Glomerular endothelial cell (primary cell): ENCODE data around the gene LRIT3. TPM values are rescaled to one million over a fixed set of nuclear protein-coding genes. Genes with fewer than 3 reads are reported as not detected.

Experiments
- DNase-seq: peaks from one replicate; pipeline ENCODE4 v3.0.0-alpha.2; 2011; ENCODE audit warnings: low read depth, low spot score; ENCODE audit errors: extremely low read depth
- total RNA-seq: library from RNA; depleted of rRNA; stranded (reverse); fragments of >200 nt; gene quantifications from 2 replicates; pipeline ENCODE4 v1.2.3, GENCODE V29; 2015

Gene LRIT3
- total RNA-seq, 1 donor from 2014 or later: 0.18 TPM

- DNase-seq: no peak
These were observed 54.8 kb downstream of the LRIT3 start for GRCh38 chr4:109902559-109903251.

- no peak for DNase-seq
These were observed 60.8 kb downstream of the LRIT3 start for GRCh38 chr4:109908731-109909130.

- no peak for DNase-seq
These were observed 62.3 kb downstream of the LRIT3 start for GRCh38 chr4:109910256-109910655.

GRCh38 chr4:109912706-109913595 is 65.0 kb downstream of the LRIT3 start, which contains the start of gene EGF:
TSS of gene EGF (plus strand) at chr4:109912883. CDS start at chr4:109913336, 453 bp downstream.
- DNase-seq: no peak

- DNase-seq: no peak
These were observed 65.8 kb downstream of the LRIT3 start for GRCh38 chr4:109913596-109914241.

- no peak for DNase-seq
These were observed 66.4 kb downstream of the LRIT3 start for GRCh38 chr4:109914322-109914721.

- no peak for DNase-seq
These were observed 67.6 kb downstream of the LRIT3 start for GRCh38 chr4:109915385-109916026.

GRCh38 chr4:109916027-109916409 is 68.1 kb downstream of the LRIT3 start:
- no peak for DNase-seq

GRCh38 chr4:109921384-109921808 is 73.5 kb downstream of the LRIT3 start:
- DNase-seq: no peak

Other genes starting within 250 kb of the LRIT3 start
- 33.0 and 37.6 TPM in 2 replicates for gene CASP6, start 144.7 kb upstream of the LRIT3 start, total RNA-seq
- 10.3 and 39.8 TPM in 2 replicates for gene PLA2G12A, start 118.0 kb upstream of the LRIT3 start, total RNA-seq
- gene CFI, start 46.1 kb upstream of the LRIT3 start, total RNA-seq: 45.9 and 61.9 TPM in 2 replicates
- gene GAR1, start 32.3 kb upstream of the LRIT3 start, total RNA-seq: 12.1 and 13.2 TPM in 2 replicates
- not detected in 2 replicates for gene RRH, start 20.1 kb upstream of the LRIT3 start, total RNA-seq
- gene EGF, start 64.8 kb downstream of the LRIT3 start, total RNA-seq: 0.10 and 0.41 TPM in 2 replicates